Measurements from ENCODE around the gene GPR82. TPM values are rescaled to one million over a fixed set of nuclear protein-coding genes. Genes with fewer than 3 reads are reported as not detected.

GPR82 gene
- polyA plus RNA-seq, 2 of the 4 experiments (the other 2 are of a cell fraction), result not detected

DNA sequence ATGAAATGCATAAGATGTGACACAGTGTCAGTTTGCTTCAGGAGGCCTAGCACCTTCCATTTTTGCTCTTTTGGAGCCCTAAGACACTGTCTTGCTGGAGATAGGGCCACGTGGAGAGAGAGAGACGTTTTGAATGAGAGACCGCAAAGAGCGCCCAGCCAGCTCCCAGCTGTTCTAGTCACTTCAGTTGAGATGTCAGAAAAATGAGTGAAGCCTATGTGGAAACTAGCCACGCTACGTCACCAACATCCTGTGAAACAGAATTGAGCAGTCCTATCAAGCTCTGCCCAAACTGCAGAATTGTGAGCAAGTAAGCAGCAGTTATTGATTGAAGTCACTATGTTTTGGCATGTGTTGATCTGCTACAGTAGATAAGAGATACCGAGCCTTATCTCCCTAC, 13.1 kb downstream of the GPR82 start (continued):
- TF ChIP-seq CTCF (IDR thresholded peaks at IDR 0.05), result no peak

DNA sequence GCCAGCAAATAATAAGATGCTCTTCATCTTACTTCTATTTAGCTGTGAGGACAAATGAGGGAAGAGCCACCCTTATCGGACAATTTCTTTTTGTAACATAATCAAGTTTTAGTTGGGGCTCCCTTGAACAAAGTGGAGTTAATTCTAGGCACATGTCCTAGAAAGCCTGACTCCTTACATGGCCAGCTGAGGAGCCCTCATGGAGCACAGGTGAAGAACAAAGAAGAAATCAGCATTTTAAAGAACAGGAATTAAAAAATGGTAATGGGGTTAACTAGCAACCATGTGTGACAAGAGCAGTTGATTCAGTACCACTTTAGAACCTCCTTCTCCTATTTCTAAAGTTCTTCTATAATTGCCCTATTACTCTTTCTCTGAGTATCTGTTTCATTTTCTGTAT, 15.9 kb downstream of the GPR82 start:
- TF ChIP-seq CHD2 (IDR thresholded peaks at IDR 0.05; ENCODE audit: low read length, partially characterized antibody) (no peak), RCOR1 (IDR thresholded peaks at IDR 0.05; ENCODE audit: low read depth, low read length) (no peak), JUN (IDR thresholded peaks at IDR 0.05) (no peak), HOXB5 (CRISPR knock-in tag; IDR thresholded peaks at IDR 0.05) (no peak), KDM1A (IDR thresholded peaks at IDR 0.05; ENCODE audit: low read depth) (no peak), CTCF (IDR thresholded peaks at IDR 0.05) (no peak), ZC3H11A (IDR thresholded peaks at IDR 0.05) (no peak)
- Histone ChIP-seq H3K27ac (no peak overlapping the region), H3K4me3 (no peak overlapping the region), H3K4me2 (no peak overlapping the region), H3K4me1 (no peaks in the 10 kb centered on the region), H3K9me3 (no peaks in the 10 kb centered on the region)
- ChIA-PET CTCF (no interaction called here), POLR2A (no interaction called here)
- DNase-seq (ENCODE audit: low read depth in 1 of 2, low spot score in 1 of 2) (no peak), FAIRE-seq (peak; percentile 95), ATAC-seq (no peak)
- WGBS (ENCODE audit: missing lambda C conversion rate), result 94% methylated on average over 1 of the region's 1 CpG

DNA sequence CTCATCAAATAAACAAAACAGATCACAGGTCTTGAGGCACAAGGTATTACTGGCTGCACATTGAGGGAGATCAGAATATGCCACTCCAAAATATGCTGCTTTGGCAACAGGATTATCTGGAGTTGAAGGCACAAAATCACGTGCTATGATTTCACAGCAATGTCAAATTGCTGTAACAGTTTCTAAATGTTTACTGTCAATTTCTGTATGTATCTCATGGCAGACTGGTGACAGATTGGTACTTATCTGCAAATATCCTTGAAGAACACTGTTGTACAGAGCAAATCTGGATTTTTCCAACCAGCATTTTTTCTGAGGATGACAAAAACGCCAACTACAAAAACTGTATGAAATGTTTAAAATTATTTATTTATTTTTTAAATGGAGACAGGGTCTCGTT, 26.7 kb downstream of the GPR82 start:
- no peak overlapping the region for H3K4me3 ChIP-seq
- WGBS (ENCODE audit: missing lambda C conversion rate), result 79% methylated on average over 3 of the region's 3 CpGs
- TF ChIP-seq RFX5 (IDR thresholded peaks at IDR 0.05) (no peak), CEBPB (IDR thresholded peaks at IDR 0.05) (no peak), KDM1A (IDR thresholded peaks at IDR 0.05; ENCODE audit: low read depth) (no peak), HOXA7 (CRISPR knock-in tag; IDR thresholded peaks at IDR 0.05) (no peak)
- peak; percentile 76 for FAIRE-seq
- H3K9me3 ChIP-seq, result no peaks in the 10 kb centered on the region
- ATAC-seq, result no peak
- H3K27ac ChIP-seq, result no peak overlapping the region
- H3K4me1 ChIP-seq, result no peaks in the 10 kb centered on the region
- no peak overlapping the region for H3K4me2 ChIP-seq
- ChIA-PET POLR2A (no interaction called here), CTCF (no interaction called here)
- DNase-seq (ENCODE audit: low read depth in 1 of 2, low spot score in 1 of 2), result no peak

DNA sequence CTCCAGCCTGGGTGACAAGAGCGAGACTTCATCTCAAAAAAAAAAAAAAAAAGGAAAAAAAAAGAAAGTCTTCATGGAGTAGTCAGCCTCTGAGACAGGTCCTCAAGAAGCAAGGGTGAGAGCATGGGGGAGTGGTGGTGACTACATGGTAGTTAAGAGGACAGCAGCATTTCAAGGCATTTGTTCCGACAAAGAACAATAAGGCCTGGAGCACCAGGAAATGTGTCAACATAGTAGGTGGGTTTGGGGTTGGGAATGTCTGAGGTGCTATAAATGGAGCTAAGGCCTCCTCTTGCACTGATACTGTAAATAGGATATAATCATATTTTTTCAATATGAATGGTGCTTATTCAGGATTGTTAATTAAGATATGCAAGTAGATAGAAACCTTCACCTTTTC, 34.4 kb downstream of the GPR82 start:
- ChIA-PET POLR2A (no interaction called here), CTCF (interaction anchor here (1.2 kb wide), 1 partner anchor 200 kb away, joined by 3 read pairs; no protein-coding TSS in a partner anchor)
- no peak for ATAC-seq
- no peak overlapping the region for H3K4me2 ChIP-seq
- H3K4me1 ChIP-seq, result peaks cover 12% of the 10 kb centered on the region
- H3K9me3 ChIP-seq, result no peaks in the 10 kb centered on the region
- TF ChIP-seq ZFP36 (IDR thresholded peaks at IDR 0.05; ENCODE audit: borderline replicate concordance, partially characterized antibody) (no peak), CBX8 (IDR thresholded peaks at IDR 0.05) (no peak), EHF (CRISPR knock-in tag; IDR thresholded peaks at IDR 0.05) (no peak), RARB (CRISPR knock-in tag; IDR thresholded peaks at IDR 0.05) (no peak), PBX3 (IDR thresholded peaks at IDR 0.05) (no peak), RFX5 (IDR thresholded peaks at IDR 0.05) (no peak), TFCP2L1 (CRISPR knock-in tag; IDR thresholded peaks at IDR 0.05) (no peak), ZNF302 (CRISPR knock-in tag; IDR thresholded peaks at IDR 0.05) (no peak), REST (IDR thresholded peaks at IDR 0.05) (no peak), CHD2 (IDR thresholded peaks at IDR 0.05; ENCODE audit: low read length, partially characterized antibody) (no peak), BCL3 (IDR thresholded peaks at IDR 0.05) (no peak)
- FAIRE-seq, result no peak
- no peak for DNase-seq (ENCODE audit: low read depth in 1 of 2, low spot score in 1 of 2)
- no peak overlapping the region for H3K4me3 ChIP-seq
- H3K27ac ChIP-seq, result no peak overlapping the region
- WGBS (ENCODE audit: missing lambda C conversion rate), result 94% methylated on average over 1 of the region's 2 CpGs

Data from A549 (cell line).